Suppressor macrophage treated with lipopolysaccharide for 1 hour (primary cell): ENCODE measurements around the gene ZNF365.

Experiments
- DNase-seq, 3 donors: peaks; one replicate each; pipeline ENCODE4 v3.0.0-alpha.2; 2020 to 2022

The ZNF365 gene

GRCh38 chr10:62424026-62424425, 49.9 kb downstream of the ZNF365 start:
- DNase-seq = no peak

DNA sequence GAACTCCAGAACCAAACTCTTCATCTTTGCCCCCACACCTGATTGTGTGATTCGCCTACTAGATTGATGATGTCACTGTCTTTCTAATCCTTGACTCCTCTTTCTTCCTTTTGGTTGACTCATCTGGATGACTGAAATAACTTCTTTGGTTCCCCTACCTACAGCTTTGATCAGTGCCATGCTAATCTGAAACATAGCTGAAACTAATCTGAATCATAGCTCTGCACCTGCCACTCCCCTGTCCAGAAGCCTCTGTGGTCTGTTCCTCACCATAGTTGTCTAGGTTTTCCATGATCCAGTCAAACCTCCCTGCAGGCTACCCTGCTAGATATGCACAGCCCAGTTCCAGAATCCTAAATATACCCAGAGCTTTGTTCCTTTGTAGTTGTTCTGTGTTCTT, 51.9 kb downstream of the ZNF365 start:
- peak in 2 of 3 donors; percentile 27 to 37 for DNase-seq

DNA sequence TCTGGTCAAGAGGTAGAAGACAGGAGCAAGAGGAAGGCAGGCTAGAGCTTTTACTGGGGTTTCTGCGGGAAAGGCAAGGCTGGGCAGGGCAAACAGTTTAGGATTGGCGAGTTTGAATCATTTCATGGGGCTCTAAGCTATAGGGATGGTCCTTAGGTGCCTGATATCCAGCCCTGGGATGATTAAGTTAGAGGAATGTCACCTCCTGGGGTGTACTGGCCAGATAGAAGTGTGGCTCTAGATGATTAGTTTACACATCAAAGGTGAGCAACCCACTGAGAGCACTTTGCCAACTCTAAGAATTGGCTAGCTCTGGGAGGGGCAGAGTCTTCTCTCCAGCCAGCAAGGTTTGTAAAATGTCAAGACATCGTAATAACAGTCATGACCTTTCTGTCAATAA, 52.4 kb downstream of the ZNF365 start:
- DNase-seq = no peak

GRCh38 chr10:62430881-62431280, 56.7 kb downstream of the ZNF365 start:
- DNase-seq = no peak

DNA sequence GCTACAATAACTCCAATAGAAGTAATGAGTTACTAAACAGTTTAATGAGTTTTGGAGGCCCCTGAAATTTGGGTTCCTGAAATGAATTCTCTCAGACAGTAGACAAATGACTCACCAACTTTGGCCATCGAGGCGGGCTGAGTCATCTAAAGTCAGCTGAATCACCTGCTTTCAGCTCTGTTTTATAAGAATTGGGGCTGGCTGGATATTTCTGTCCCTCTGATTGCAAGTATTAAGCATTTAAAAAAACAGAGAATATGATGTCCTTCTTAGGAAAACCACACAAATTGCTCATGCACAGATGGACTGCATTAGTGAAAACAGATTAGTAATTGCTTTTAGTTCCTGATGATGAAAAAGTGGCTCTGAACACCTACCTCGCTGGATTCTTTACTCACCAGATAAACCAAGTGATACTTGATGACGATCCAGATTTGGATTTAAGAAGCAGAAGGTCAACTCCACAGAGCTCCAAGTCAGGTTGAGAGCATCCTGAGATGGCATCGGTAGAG, 59.1 kb downstream of the ZNF365 start:
- DNase-seq = peak; percentile 81 to 91 (median 87)

GRCh38 chr10:62433901-62434300, 59.7 kb downstream of the ZNF365 start:
- no peak for DNase-seq

GRCh38 chr10:62437696-62438095, 63.5 kb downstream of the ZNF365 start:
- peak; percentile 74 to 87 (median 79) for DNase-seq

- DNase-seq = no peak
These were observed 67.8 kb downstream of the ZNF365 start for GRCh38 chr10:62442006-62442405.

DNA sequence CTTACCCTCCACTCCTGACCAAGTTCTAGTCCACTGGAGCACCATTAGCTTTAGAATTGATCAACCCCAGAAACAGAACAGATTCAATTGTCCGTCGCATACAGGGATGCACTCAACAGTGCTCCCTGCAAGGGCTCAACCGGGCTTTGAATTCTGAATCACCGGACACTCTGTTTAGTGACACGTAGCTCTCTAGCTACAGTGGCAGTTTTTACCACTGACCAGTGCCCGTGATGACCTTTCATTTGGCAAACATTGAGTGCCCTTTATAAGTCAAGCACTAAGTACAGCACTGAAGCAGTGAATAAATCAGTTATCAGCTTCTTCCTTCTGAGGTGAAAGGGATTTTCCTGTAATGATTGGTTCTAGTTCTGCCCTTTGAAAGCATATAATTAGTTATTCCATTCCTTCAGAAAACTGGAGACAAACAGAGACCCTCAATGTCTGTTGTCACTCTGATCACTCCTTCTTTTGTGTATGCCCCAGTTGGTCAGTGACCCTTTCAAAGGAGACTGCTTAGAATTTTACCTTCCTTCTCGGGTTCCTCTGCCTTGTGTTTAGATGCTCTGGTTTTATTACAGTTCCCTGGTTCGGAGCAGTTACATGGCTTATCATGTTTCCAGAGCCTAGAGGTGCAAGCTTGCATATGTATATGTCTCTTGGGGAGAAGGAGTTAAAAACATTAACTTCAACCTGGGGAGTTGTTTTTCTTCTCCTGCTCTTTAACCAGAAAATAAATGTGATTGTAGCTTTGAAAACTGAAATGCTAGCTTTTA, 68.9 kb downstream of the ZNF365 start:
- no peak for DNase-seq

DNA sequence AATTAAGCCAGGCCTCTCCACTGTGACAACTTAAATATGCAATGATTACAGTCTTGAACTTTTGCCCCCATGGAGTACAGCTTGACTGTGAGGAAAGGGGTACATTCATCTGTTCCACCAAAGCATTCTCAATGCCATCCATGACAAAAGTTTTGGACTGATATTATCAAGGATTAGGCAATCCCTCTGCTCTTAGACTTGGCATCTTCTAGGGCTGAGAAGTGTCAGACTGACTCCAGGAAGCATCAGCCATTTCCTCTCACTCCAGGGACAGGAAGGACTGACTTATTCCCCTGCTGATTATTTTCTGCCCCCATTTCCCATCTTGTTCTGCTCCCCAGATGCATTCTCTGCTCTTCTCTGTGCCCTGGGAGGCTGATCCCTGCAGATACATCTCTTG, 69.7 kb downstream of the ZNF365 start:
- DNase-seq = no peak

GRCh38 chr10:62446627-62447026, 72.5 kb downstream of the ZNF365 start:
- DNase-seq = no peak

- DNase-seq = peak in 1 of 3 donors; percentile 34
These were observed 76.9 kb downstream of the ZNF365 start for GRCh38 chr10:62450912-62451610.

DNA sequence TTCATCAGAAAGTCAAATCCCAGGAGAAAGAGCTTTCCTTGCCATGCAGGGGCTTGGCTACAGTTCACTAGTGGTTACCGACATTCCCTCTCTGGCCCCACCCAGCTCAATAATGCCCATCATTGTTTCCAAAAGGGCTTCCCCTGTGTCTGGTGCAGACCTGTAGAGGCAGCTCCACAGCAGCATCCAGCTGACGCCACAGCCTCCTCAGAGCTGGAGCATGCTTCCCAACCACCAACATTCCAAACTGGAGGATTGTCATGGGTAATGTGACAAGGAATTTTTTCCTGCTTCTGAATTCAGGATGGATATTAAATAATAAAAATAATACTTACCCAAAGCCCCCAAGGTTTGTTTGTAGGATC, 77.4 kb downstream of the ZNF365 start:
- no peak for DNase-seq
